RPMI7951 (cell line): ENCODE results near the gene CCDC185. TPM values are rescaled to one million over a fixed set of nuclear protein-coding genes. Genes with fewer than 3 reads are reported as not detected.
A peak's percentile ranks its signal among the peaks of the same experiment; 100 is the strongest.

Experiments used
- DNase-seq: peaks from one replicate; pipeline ENCODE4 v3.0.0-alpha.2; 2012; ENCODE audit warnings: low read depth
- total RNA-seq: library from RNA; depleted of rRNA; stranded (reverse); fragments of >200 nt; shearing (Covaris generic); gene quantifications from 2 replicates; pipeline ENCODE4 v1.2.3, GENCODE V29; 2014; rRNA removed

CCDC185 gene
- total RNA-seq, 1 experiment from 2014 or later, result not detected

DNA sequence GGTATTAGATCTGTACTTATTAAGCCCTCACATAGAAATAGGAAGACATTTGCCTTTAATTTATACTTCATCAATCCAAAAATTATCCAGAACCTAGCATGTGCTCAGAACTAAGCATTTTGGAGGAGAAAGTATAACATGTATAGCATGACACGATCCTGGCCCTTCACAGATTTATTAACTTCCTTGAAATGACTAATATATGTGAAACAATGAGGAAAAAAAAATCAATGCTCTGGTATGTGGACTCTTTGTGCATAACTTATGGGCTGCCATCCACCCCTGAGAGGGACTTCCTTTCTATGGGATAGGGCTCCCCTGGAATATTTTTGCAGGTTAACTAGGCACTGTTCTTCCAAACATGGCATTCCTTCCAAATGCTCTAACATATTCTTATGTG, 36.6 kb downstream of the CCDC185 start:
- DNase-seq, result no peak

DNA sequence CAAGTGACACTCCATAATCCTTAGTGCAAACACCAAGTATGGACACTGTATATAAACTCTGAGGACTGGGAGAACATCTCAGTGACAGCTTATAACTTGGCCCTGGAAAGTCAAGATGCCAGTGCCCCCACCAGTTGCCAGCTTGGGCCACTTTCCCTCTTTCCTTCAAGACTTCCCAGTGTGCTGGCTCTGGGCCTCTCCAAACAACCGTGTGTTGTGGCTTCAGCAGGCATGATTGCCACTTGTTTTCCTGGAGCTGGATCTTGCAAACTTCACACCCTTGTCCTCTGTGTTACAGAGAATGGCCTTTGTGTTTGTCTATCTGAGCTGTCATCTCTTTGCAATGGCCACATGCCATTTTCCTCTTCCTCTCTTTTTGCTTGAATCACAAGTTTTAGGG, 37.0 kb downstream of the CCDC185 start:
- DNase-seq, result no peak

DNA sequence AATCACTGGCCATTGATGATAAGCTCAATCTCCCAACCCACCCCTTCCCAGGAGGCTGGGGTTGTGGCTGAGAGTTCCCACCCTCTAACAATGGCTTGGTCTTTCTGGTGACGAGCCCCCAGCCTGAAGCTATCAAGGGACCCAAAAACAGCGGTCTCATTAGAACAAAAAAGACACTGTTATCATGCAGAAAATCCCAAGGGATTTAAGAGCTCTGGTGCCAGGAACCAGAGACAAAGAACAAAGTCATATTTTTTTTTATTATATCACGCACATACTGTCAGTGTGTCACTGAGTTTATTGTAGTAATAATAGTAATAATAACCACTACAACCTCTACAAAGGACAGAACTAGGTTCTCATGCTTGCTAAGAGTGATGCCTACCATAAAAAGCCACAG, 43.9 kb downstream of the CCDC185 start:
- peak; percentile 31 for DNase-seq

DNA sequence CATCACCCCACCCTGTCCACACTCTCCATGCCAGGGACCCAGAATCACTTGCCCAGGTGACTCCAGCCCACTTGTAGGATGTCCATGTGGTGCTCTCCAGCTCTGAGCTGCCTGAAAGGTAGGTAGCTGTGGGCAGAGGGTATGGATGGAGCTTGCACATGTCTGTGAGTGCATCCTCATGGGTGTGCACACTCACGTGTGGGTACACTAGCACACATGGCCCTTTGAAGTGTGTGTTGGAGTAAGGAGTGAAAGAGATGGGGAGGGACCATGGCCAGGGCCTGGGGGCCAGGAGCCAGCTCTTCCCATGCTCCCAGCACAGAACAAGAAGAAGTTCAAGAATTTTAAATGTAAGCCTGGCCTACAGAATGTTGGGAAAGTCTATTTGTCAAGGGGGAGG, 50.2 kb downstream of the CCDC185 start:
- DNase-seq, result no peak

DNA sequence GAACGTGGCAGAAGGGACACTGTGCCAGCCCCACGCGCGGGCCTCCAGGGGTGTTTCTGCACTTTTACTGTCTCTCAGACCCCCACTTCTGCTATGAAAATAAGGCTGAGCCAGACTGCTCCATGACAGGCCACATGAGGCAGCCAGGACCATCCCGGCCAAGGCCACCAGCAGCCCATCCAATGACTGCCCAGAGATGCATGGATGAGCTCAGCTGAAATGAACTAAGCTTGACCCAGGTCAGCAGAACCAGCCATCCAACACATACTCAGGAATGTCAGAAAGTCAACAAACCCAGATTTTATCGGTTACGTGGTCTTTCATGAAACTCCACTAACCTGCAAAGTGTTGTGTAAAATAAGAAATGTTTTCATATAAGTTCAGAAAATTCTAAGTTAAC, 51.2 kb downstream of the CCDC185 start:
- DNase-seq, result no peak

Other genes starting within 250 kb of the CCDC185 start
- 0.29 and 0.48 TPM in 2 replicates for gene SUSD4, start 29.2 kb upstream of the CCDC185 start, total RNA-seq